Mammary epithelial cell (primary cell): ENCODE data around the gene SCAMP4.

ENCODE experiments used
- EZH2 ChIP-seq: IDR thresholded peaks from 2 replicates; pipeline ENCODE4 v1.6.1; 2012; ENCODE audit warnings: low read length, inconsistent platforms, borderline replicate concordance
- TF ChIP-seq, protein P1 (sequence below), 2 donors: IDR thresholded peaks in 1 of 2; conservative IDR thresholded peaks in 1 of 2; 2 replicates each; pipeline ENCODE4 v1.5.1; 2011 to 2012; ENCODE audit warnings: inconsistent platforms in 2 of 2, low read length in 2 of 2, mild to moderate bottlenecking in 2 of 2, control low read depth in 1 of 2, low read depth in 1 of 2; ENCODE audit not compliant: insufficient read depth in 1 of 2; ENCODE audit errors: extremely low read depth in 1 of 2

DNA sequence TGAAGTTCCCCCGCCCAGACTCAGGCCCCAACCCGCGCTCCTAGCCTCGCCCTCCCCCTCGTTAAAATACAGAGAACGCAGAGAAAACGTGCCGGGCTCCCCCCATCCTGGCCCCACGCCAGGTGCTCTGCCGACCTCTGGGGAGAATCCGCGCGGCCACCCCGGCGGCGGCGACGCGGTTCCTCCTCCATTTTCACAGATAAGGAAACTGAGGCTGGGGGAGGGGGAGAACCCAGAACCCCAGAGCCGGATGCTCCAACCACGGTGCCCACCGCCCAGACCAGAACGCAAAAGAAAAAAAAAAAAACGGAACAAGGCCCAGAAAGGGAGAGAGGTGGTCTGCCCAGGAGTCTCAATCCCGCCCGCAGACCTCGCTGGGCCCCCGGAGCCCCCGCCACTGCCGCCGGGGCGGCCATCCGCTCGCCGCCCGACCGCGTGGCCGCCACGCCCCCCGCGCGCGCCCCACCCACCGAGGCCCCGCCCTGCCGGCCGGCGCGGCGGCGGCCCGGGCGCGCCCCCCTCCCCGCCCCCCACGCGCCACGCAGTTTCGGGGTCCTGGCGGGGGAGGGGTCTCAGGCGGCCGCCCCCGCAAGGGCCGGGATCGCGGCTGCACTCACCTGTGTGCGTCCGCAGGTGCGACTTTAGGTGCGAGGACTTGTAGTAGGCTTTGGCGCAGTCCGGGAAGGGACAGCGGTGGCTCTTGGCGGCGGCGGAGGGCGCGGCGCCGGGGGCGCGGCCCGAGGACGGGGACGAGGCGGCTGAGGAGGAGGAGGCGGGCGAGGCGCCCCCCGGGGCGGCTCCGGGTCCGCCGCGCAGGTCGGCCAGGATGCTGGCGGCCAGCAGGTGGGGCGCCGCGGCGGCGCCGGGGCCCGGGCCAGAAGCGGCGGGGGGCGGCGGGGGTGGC lies 42.5 kb upstream of the SCAMP4 start:
- TF ChIP-seq, protein P1, sequence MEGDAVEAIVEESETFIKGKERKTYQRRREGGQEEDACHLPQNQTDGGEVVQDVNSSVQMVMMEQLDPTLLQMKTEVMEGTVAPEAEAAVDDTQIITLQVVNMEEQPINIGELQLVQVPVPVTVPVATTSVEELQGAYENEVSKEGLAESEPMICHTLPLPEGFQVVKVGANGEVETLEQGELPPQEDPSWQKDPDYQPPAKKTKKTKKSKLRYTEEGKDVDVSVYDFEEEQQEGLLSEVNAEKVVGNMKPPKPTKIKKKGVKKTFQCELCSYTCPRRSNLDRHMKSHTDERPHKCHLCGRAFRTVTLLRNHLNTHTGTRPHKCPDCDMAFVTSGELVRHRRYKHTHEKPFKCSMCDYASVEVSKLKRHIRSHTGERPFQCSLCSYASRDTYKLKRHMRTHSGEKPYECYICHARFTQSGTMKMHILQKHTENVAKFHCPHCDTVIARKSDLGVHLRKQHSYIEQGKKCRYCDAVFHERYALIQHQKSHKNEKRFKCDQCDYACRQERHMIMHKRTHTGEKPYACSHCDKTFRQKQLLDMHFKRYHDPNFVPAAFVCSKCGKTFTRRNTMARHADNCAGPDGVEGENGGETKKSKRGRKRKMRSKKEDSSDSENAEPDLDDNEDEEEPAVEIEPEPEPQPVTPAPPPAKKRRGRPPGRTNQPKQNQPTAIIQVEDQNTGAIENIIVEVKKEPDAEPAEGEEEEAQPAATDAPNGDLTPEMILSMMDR (conservative IDR thresholded peaks at IDR 0.05 in 1 of 2, IDR thresholded peaks at IDR 0.05 in 1 of 2; ENCODE audit: extremely low read depth in 1 of 2, insufficient read depth in 1 of 2, low read depth in 1 of 2, low read length in 2 of 2): no peak
- TF ChIP-seq EZH2: no peak
